ENCODE results near the gene CABLES1. TPM values are rescaled to one million over a fixed set of nuclear protein-coding genes. Genes with fewer than 3 reads are reported as not detected.
"Not testable (repeated sequence)": the region's sequence is repeated elsewhere in the genome, so short reads cannot be mapped to it uniquely, and the experiment has no call there.

CABLES1 gene
- total RNA-seq, 2 experiments from 2014 or later, result 3.7 to 3.8 TPM

- no peak for DNase-seq
- Mint-ChIP-seq H3K27me3 (no peaks in the 10 kb centered on the region), H3K9me3 (ENCODE audit: low read depth) (peaks cover 10% of the 10 kb centered on the region), H3K27ac (no peak overlapping the region), H3K36me3 (ENCODE audit: low read depth) (peaks cover 9% of the 10 kb centered on the region), H3K4me3 (no peak overlapping the region), H3K4me1 (peaks cover 13% of the 10 kb centered on the region)
- no peak for ATAC-seq
- intact Hi-C loops (cut with DNase I, micrococcal nuclease), result no loop called here
- ChIA-PET CTCF (no interaction called here), POLR2A (no interaction called here)
Observed at GRCh38 chr18:23279931-23280330, 144.6 kb downstream of the CABLES1 start.

- POLR2A ChIA-PET, result no interaction called here
- Mint-ChIP-seq H3K27ac (no peak overlapping the region), H3K9me3 (ENCODE audit: low read depth) (peaks cover 10% of the 10 kb centered on the region), H3K36me3 (ENCODE audit: low read depth) (peaks cover 9% of the 10 kb centered on the region), H3K4me3 (no peak overlapping the region), H3K27me3 (no peaks in the 10 kb centered on the region), H3K4me1 (peaks cover 17% of the 10 kb centered on the region)
- CTCF ChIA-PET, result no interaction called here
- ATAC-seq, result no peak
- DNase-seq, result no peak
- intact Hi-C loops (cut with DNase I, micrococcal nuclease), result no loop called here
Observed at GRCh38 chr18:23280844-23281243, 145.6 kb downstream of the CABLES1 start.

- no peak for DNase-seq
- H3K4me1 Mint-ChIP-seq, result peaks cover 17% of the 10 kb centered on the region
- peaks cover 10% of the 10 kb centered on the region for H3K9me3 Mint-ChIP-seq (ENCODE audit: low read depth)
- no peaks in the 10 kb centered on the region for H3K27me3 Mint-ChIP-seq
- H3K27ac Mint-ChIP-seq, result no peak overlapping the region
- intact Hi-C loops (cut with DNase I, micrococcal nuclease), result no loop called here
- POLR2A ChIA-PET, result no interaction called here
- no peak overlapping the region for H3K4me3 Mint-ChIP-seq
- H3K36me3 Mint-ChIP-seq (ENCODE audit: low read depth), result peaks cover 6% of the 10 kb centered on the region
- no peak for ATAC-seq
- CTCF ChIA-PET, result no interaction called here
Observed at GRCh38 chr18:23281626-23282436, 146.5 kb downstream of the CABLES1 start.

- intact Hi-C loops (cut with DNase I, micrococcal nuclease), result no loop called here
- ChIA-PET POLR2A (no interaction called here), CTCF (no interaction called here)
- H3K27ac Mint-ChIP-seq, result no peak overlapping the region
- H3K36me3 Mint-ChIP-seq (ENCODE audit: low read depth), result peaks cover 3% of the 10 kb centered on the region
- DNase-seq (no peak), ATAC-seq (no peak)
- peaks cover 7% of the 10 kb centered on the region for H3K9me3 Mint-ChIP-seq (ENCODE audit: low read depth)
- no peak overlapping the region for H3K4me3 Mint-ChIP-seq
- peaks cover 17% of the 10 kb centered on the region for H3K4me1 Mint-ChIP-seq
- H3K27me3 Mint-ChIP-seq, result no peaks in the 10 kb centered on the region
Observed at GRCh38 chr18:23282437-23282781, 147.1 kb downstream of the CABLES1 start.

- H3K9me3 Mint-ChIP-seq (ENCODE audit: low read depth), result no peaks in the 10 kb centered on the region
- ATAC-seq (peak; percentile 89), DNase-seq (peak; percentile 61)
- H3K36me3 Mint-ChIP-seq (ENCODE audit: low read depth), result no peaks in the 10 kb centered on the region
- H3K27me3 Mint-ChIP-seq, result no peaks in the 10 kb centered on the region
- ChIA-PET POLR2A (no interaction called here), CTCF (no interaction called here)
- intact Hi-C loops (cut with DNase I, micrococcal nuclease), result loop anchor here in 1 of 2 experiments (2.0 kb wide), 1 partner anchor 53 kb away; no protein-coding TSS in a partner anchor
- peak overlapping the region; percentile 59 for H3K27ac Mint-ChIP-seq
- no peak overlapping the region for H3K4me3 Mint-ChIP-seq
- peaks cover 17% of the 10 kb centered on the region for H3K4me1 Mint-ChIP-seq
Observed at GRCh38 chr18:23283916-23284430, 148.7 kb downstream of the CABLES1 start.

GRCh38 chr18:23284629-23285028, 149.3 kb downstream of the CABLES1 start:
- ATAC-seq, result peak; percentile 45
- H3K4me3 Mint-ChIP-seq, result no peak overlapping the region
- H3K9me3 Mint-ChIP-seq (ENCODE audit: low read depth), result no peaks in the 10 kb centered on the region
- H3K4me1 Mint-ChIP-seq, result peaks cover 17% of the 10 kb centered on the region
- ChIA-PET CTCF (no interaction called here), POLR2A (no interaction called here)
- intact Hi-C loops (cut with DNase I, micrococcal nuclease), result loop anchor here in 1 of 2 experiments (2.0 kb wide), 1 partner anchor 54 kb away; no protein-coding TSS in a partner anchor
- peak overlapping the region; percentile 59 for H3K27ac Mint-ChIP-seq
- no peaks in the 10 kb centered on the region for H3K36me3 Mint-ChIP-seq (ENCODE audit: low read depth)
- no peaks in the 10 kb centered on the region for H3K27me3 Mint-ChIP-seq
- DNase-seq, result peak; percentile 34

- DNase-seq; H3K27ac Mint-ChIP-seq; H3K27me3 Mint-ChIP-seq; H3K4me3 Mint-ChIP-seq; ATAC-seq; CTCF ChIA-PET; H3K36me3 Mint-ChIP-seq (ENCODE audit: low read depth); H3K9me3 Mint-ChIP-seq (ENCODE audit: low read depth); POLR2A ChIA-PET: not testable (repeated sequence)
- peaks cover 17% of the 10 kb centered on the region for H3K4me1 Mint-ChIP-seq
- intact Hi-C loops (cut with DNase I, micrococcal nuclease), result loop anchor here in 1 of 2 experiments (2.0 kb wide), 1 partner anchor 55 kb away; no protein-coding TSS in a partner anchor
Observed at GRCh38 chr18:23285581-23285980, 150.3 kb downstream of the CABLES1 start.

GRCh38 chr18:23291456-23292205, 156.3 kb downstream of the CABLES1 start:
- H3K9me3 Mint-ChIP-seq (ENCODE audit: low read depth), result no peaks in the 10 kb centered on the region
- H3K27me3 Mint-ChIP-seq, result no peaks in the 10 kb centered on the region
- H3K27ac Mint-ChIP-seq, result no peak overlapping the region
- H3K4me1 Mint-ChIP-seq, result no peaks in the 10 kb centered on the region
- no peak overlapping the region for H3K4me3 Mint-ChIP-seq
- no peak for DNase-seq
- ATAC-seq, result no peak
- intact Hi-C loops (cut with DNase I, micrococcal nuclease), result no loop called here
- no peaks in the 10 kb centered on the region for H3K36me3 Mint-ChIP-seq (ENCODE audit: low read depth)
- ChIA-PET CTCF (no interaction called here), POLR2A (no interaction called here)

- ChIA-PET POLR2A (no interaction called here), CTCF (interaction anchor here (0.7 kb wide), 1 partner anchor 158 kb away, joined by 4 read pairs; no protein-coding TSS in a partner anchor)
- Mint-ChIP-seq H3K27ac (no peak overlapping the region), H3K36me3 (ENCODE audit: low read depth) (peaks cover 3% of the 10 kb centered on the region), H3K9me3 (ENCODE audit: low read depth) (no peaks in the 10 kb centered on the region), H3K27me3 (no peaks in the 10 kb centered on the region), H3K4me1 (no peaks in the 10 kb centered on the region), H3K4me3 (no peak overlapping the region)
- DNase-seq (no peak), ATAC-seq (no peak)
- intact Hi-C loops (cut with DNase I, micrococcal nuclease), result no loop called here
Observed at GRCh38 chr18:23300231-23300805, 165.0 kb downstream of the CABLES1 start.

GRCh38 chr18:23301972-23302371, 166.7 kb downstream of the CABLES1 start:
- CTCF ChIA-PET, result no interaction called here
- POLR2A ChIA-PET, result no interaction called here
- Mint-ChIP-seq H3K9me3 (ENCODE audit: low read depth) (no peaks in the 10 kb centered on the region), H3K27me3 (no peaks in the 10 kb centered on the region), H3K27ac (no peak overlapping the region), H3K4me3 (no peak overlapping the region), H3K4me1 (no peaks in the 10 kb centered on the region), H3K36me3 (ENCODE audit: low read depth) (peaks cover 3% of the 10 kb centered on the region)
- DNase-seq (no peak), ATAC-seq (no peak)
- intact Hi-C loops (cut with DNase I, micrococcal nuclease), result no loop called here

GRCh38 chr18:23302511-23302850, 167.2 kb downstream of the CABLES1 start:
- ChIA-PET POLR2A (no interaction called here), CTCF (no interaction called here)
- H3K27me3 Mint-ChIP-seq, result no peaks in the 10 kb centered on the region
- H3K4me3 Mint-ChIP-seq, result no peak overlapping the region
- H3K36me3 Mint-ChIP-seq (ENCODE audit: low read depth), result peaks cover 3% of the 10 kb centered on the region
- ATAC-seq (no peak), DNase-seq (no peak)
- H3K4me1 Mint-ChIP-seq, result no peaks in the 10 kb centered on the region
- no peak overlapping the region for H3K27ac Mint-ChIP-seq
- intact Hi-C loops (cut with DNase I, micrococcal nuclease), result no loop called here
- H3K9me3 Mint-ChIP-seq (ENCODE audit: low read depth), result no peaks in the 10 kb centered on the region
